Loucy (cell line): ENCODE results near the gene E2F1.

Experiments used
- H2AFZ ChIP-seq: fragments of 200-600 bp; sonication (generic); 2 replicates; pipeline ENCODE4 v1.6.0; 2016; ENCODE audit warnings: antibody characterized with exemption, mild to moderate bottlenecking, low read length, moderate library complexity
- H3F3A ChIP-seq: fragments of 200-600 bp; 2 replicates; pipeline ENCODE4 v1.6.0; 2016; ENCODE audit warnings: antibody characterized with exemption, low read depth, mild to moderate bottlenecking
- H3K27me3 ChIP-seq: fragments of 200-600 bp; sonication (generic); 2 replicates; pipeline ENCODE4 v1.6.1; 2014; ENCODE audit warnings: low read length, mild to moderate bottlenecking; ENCODE audit not compliant: insufficient read depth, poor library complexity, severe bottlenecking
- H3K36me3 ChIP-seq: fragments of 200-600 bp; sonication (generic); 2 replicates; pipeline ENCODE4 v1.6.1; 2016; ENCODE audit warnings: low read length; ENCODE audit not compliant: insufficient read depth
- H3K4me1 ChIP-seq: fragments of 200-600 bp; sonication (generic); 2 replicates; pipeline ENCODE4 v1.5.1; 2014; ENCODE audit warnings: low read length, mild to moderate bottlenecking; ENCODE audit not compliant: insufficient read depth, poor library complexity, severe bottlenecking
- H3K4me2 ChIP-seq: fragments of 200-600 bp; sonication (generic); 2 replicates; pipeline ENCODE4 v1.6.0; 2014; ENCODE audit warnings: antibody characterized with exemption, low read length, low read depth, mild to moderate bottlenecking; ENCODE audit not compliant: poor library complexity, severe bottlenecking
- H3K4me3 ChIP-seq: fragments of 200-600 bp; sonication (generic); 2 replicates; pipeline ENCODE4 v1.5.1; 2014; ENCODE audit warnings: low read length, mild to moderate bottlenecking, mixed read lengths; ENCODE audit not compliant: poor library complexity, severe bottlenecking
- H3K79me2 ChIP-seq: fragments of 200-600 bp; sonication (generic); 2 replicates; pipeline ENCODE4 v1.6.1; 2014; ENCODE audit warnings: low read length; ENCODE audit not compliant: insufficient read depth
- H3K9ac ChIP-seq: fragments of 200-600 bp; sonication (generic); 2 replicates; pipeline ENCODE4 v1.6.0; 2014; ENCODE audit warnings: mild to moderate bottlenecking, low read depth, low read length, moderate library complexity; ENCODE audit not compliant: poor library complexity, severe bottlenecking
- H3K9me2 ChIP-seq: fragments of 200-600 bp; sonication (generic); replicated peaks from 2 replicates; pipeline ENCODE4 v1.6.1; 2016; ENCODE audit warnings: low read depth, low read length, mixed read lengths
- H3K9me3 ChIP-seq: fragments of 200-600 bp; sonication (generic); 2 replicates; pipeline ENCODE4 v1.6.1; 2014; ENCODE audit warnings: mild to moderate bottlenecking, antibody characterized with exemption, low read length, low read depth; ENCODE audit not compliant: insufficient read depth
- H4K20me1 ChIP-seq: fragments of 200-600 bp; sonication (generic); 2 replicates; pipeline ENCODE4 v1.6.0; 2014; ENCODE audit warnings: antibody characterized with exemption, low read length, mild to moderate bottlenecking; ENCODE audit not compliant: insufficient read depth, poor library complexity, severe bottlenecking
- CTCF ChIP-seq: fragments of 200-600 bp; sonication (generic); conservative IDR thresholded peaks from 2 replicates; pipeline ENCODE4 v1.5.1; 2014; ENCODE audit warnings: mild to moderate bottlenecking, antibody characterized with exemption, low read length
- EZH2phosphoT487 ChIP-seq: fragments of 200-600 bp; IDR thresholded peaks from 2 replicates; pipeline ENCODE4 v1.6.1; 2018; ENCODE audit warnings: antibody characterized with exemption, mild to moderate bottlenecking, moderate library complexity, borderline replicate concordance

The E2F1 gene

GRCh38 chr20:33731693-33732165 is 45.5 kb upstream of the E2F1 start, which contains the start of gene ZNF341:
TSS of gene ZNF341 (plus strand) at chr20:33731996. CDS start at chr20:33732022, 26 bp downstream.
- Histone ChIP-seq H4K20me1 (no peaks in the 10 kb centered on the region), H3K36me3 (no peaks in the 10 kb centered on the region), H3K79me2 (no peaks in the 10 kb centered on the region), H3K4me1 (peaks cover 15% of the 10 kb centered on the region), H3K9me2 (no peaks in the 10 kb centered on the region), H3K4me2 (peak within 1 kb of the TSS; percentile 79), H2AFZ (peak within 1 kb of the TSS; percentile 88), H3K4me3 (peak within 1 kb of the TSS; percentile 81), H3K27me3 (no peaks in the 10 kb centered on the region), H3K9ac (peak within 1 kb of the TSS; percentile 70), H3F3A (no peaks in the 10 kb centered on the region), H3K9me3 (peaks cover 8% of the 10 kb centered on the region)
- peak; percentile 67 for TF ChIP-seq CTCF
- TF ChIP-seq EZH2phosphoT487, result no peak

- Histone ChIP-seq H3K9ac (peak overlapping the region; percentile 58), H3K4me3 (peak overlapping the region; percentile 63), H3K36me3 (no peaks in the 10 kb centered on the region), H3K79me2 (no peaks in the 10 kb centered on the region), H3F3A (no peaks in the 10 kb centered on the region), H3K9me2 (no peaks in the 10 kb centered on the region), H3K4me2 (peak overlapping the region; percentile 65), H3K9me3 (peaks cover 2% of the 10 kb centered on the region), H3K4me1 (peaks cover 15% of the 10 kb centered on the region), H2AFZ (peak overlapping the region; percentile 73), H4K20me1 (no peaks in the 10 kb centered on the region), H3K27me3 (no peaks in the 10 kb centered on the region)
- no peak for TF ChIP-seq EZH2phosphoT487
- no peak for TF ChIP-seq CTCF
Observed at GRCh38 chr20:33730946-33731692, 44.9 kb upstream of the E2F1 start.

GRCh38 chr20:33729101-33729500 is 42.9 kb upstream of the E2F1 start:
- no peak for TF ChIP-seq EZH2phosphoT487
- no peak for TF ChIP-seq CTCF
- no peaks in the 10 kb centered on the region for H3K79me2 ChIP-seq
- H2AFZ ChIP-seq, result no peak overlapping the region
- H3K9me3 ChIP-seq, result no peaks in the 10 kb centered on the region
- H3K4me1 ChIP-seq, result peaks cover 12% of the 10 kb centered on the region
- H3K4me2 ChIP-seq, result no peak overlapping the region
- H3K9ac ChIP-seq, result no peak overlapping the region
- no peaks in the 10 kb centered on the region for H4K20me1 ChIP-seq
- no peaks in the 10 kb centered on the region for H3K27me3 ChIP-seq
- no peaks in the 10 kb centered on the region for H3K9me2 ChIP-seq
- H3K4me3 ChIP-seq, result no peak overlapping the region
- H3K36me3 ChIP-seq, result no peaks in the 10 kb centered on the region
- H3F3A ChIP-seq, result no peaks in the 10 kb centered on the region
